Dendritic cell treated with granulocyte-macrophage colony-stimulating factor and Interleukin-4, amounts not matched to agents 40 ng/mL and 50 ng/mL, for 4 days (primary cell): ENCODE data around the gene CCDC50.
A peak's percentile ranks its signal among the peaks of the same experiment; 100 is the strongest.

Experiments used
- H3K27ac Mint-ChIP-seq: one replicate; pipeline ENCODE4 v1.8.0; 2022; ENCODE audit warnings: mild to moderate bottlenecking, mixed read lengths
- H3K27me3 Mint-ChIP-seq: one replicate; pipeline ENCODE4 v1.8.0; 2022; ENCODE audit warnings: mild to moderate bottlenecking, mixed read lengths
- H3K36me3 Mint-ChIP-seq: one replicate; pipeline ENCODE4 v1.8.0; 2022; ENCODE audit warnings: low read depth, mixed read lengths
- H3K4me1 Mint-ChIP-seq: one replicate; pipeline ENCODE4 v1.8.0; 2022; ENCODE audit warnings: low read depth, mixed read lengths
- H3K4me3 Mint-ChIP-seq: one replicate; pipeline ENCODE4 v1.8.0; 2022; ENCODE audit warnings: mild to moderate bottlenecking, moderate library complexity, mixed read lengths
- H3K9me3 Mint-ChIP-seq: one replicate; pipeline ENCODE4 v1.8.0; 2022; ENCODE audit warnings: mixed read lengths
- intact Hi-C: fragments of 100-400 bp; cut with micrococcal nuclease; formaldehyde crosslinking; loops from one replicate; pipeline ENCODE4 v1.15.0; 2022

The CCDC50 gene

DNA sequence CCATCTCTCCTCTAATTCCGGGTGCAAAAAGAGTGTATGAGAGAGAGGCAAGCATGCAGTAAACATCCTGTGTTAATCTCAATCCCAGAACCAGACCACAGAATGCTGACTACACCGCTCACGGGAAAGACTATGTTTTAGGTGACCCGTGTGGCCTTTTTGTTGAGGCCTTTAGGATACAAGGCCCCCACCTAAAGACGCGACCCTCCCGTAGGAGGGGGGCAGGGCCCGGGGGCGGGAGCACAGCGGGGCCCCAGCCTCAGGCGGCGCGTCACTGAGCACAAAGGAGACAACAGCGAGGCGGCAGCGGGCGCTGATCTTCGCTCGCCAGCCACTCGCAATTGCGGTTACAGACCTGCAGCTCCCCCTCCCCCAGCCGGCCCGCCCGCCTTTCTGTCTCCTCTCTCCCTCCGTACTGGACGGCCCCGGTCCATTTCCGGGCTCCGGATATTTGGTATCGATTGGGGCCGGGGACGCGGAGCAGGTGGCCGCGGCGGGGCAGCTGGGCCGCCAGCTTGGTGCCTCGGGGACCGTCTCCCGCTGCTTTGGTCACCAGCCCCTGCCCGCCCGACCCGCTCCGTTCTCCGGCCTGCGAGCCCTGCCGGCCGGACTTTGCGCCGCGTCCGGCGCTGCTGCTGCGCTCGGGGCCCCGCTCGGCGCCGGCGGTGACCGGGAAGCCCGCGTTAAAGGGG lies at the start of gene CCDC50:
CCDC50 (plus strand) TSS at position 433 of the 692 bp plus-strand sequence. CDS start 281 bp downstream, outside the sequence.
- no peaks in the 10 kb centered on the region for H3K9me3 Mint-ChIP-seq
- H3K4me1 Mint-ChIP-seq, result peaks cover 29% of the 10 kb centered on the region
- intact Hi-C loops, result no loop called here
- peak within 1 kb of the TSS; percentile 79 for H3K4me3 Mint-ChIP-seq
- peaks cover 17% of the 10 kb centered on the region for H3K27me3 Mint-ChIP-seq
- H3K27ac Mint-ChIP-seq, result peak within 1 kb of the TSS; percentile 82
- H3K36me3 Mint-ChIP-seq, result peaks cover 7% of the 10 kb centered on the region

- Mint-ChIP-seq H3K4me3 (no peak overlapping the region), H3K4me1 (no peaks in the 10 kb centered on the region)
These were observed 49.1 kb upstream of the CCDC50 start for GRCh38 chr3:191280111-191280510.

GRCh38 chr3:191280882-191281281 lies 48.3 kb upstream of the CCDC50 start:
- Mint-ChIP-seq H3K36me3 (no peaks in the 10 kb centered on the region), H3K27ac (no peak overlapping the region), H3K9me3 (no peaks in the 10 kb centered on the region), H3K4me1 (no peaks in the 10 kb centered on the region), H3K4me3 (no peak overlapping the region), H3K27me3 (peaks cover 3% of the 10 kb centered on the region)
- intact Hi-C loops, result loop anchor here (5.0 kb wide), 1 partner anchor 34 kb away; no protein-coding TSS in a partner anchor

More at GRCh38 chr3:191280111-191280510, 49.1 kb upstream of the CCDC50 start:
- H3K9me3 Mint-ChIP-seq, result no peaks in the 10 kb centered on the region
- H3K27me3 Mint-ChIP-seq, result peaks cover 2% of the 10 kb centered on the region
- intact Hi-C loops, result loop anchor here (5.0 kb wide), 1 partner anchor 33 kb away; no protein-coding TSS in a partner anchor
- no peak overlapping the region for H3K27ac Mint-ChIP-seq
- H3K36me3 Mint-ChIP-seq, result no peaks in the 10 kb centered on the region

DNA sequence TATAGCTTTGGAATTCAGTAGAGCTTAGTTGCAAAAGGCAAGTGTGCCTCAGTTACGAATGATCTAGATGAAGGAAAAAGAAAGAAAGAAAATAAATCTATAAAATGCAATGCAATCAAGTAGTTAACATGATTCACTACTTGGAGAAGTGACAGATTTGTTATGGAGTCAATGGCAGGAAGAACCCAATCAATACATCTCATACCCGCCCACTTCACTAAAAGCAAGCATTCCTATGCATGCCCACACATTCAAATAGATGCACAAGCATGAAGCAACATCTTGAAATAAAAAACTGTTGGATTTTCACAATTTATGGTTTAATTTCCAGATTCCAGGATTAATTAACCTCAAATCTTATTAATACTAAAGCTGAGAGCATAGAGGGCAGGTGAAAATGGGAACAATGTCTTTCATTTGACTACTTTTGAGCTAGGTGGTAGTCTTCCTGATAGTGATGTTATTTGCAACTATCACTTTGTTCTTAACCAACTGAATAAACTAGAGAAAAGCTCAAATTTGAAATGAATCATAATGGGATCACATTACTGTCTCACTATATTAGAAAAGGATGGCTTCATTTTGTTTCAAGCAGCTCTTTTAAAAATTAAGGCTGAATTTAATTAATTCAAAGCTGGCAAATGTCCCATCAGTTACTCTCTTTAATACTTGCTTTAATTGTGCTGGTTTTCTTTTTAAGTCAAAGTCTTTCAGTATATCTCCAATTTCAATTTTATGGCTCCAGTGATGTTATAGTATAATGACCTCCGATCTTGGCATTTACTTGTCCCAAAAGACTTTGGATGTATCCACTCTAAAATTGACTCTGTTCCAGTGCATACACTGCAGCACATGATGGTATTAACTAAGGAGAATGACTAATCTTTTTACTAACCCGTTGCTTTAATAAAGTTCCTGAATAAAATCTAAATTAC lies 46.7 kb upstream of the CCDC50 start:
- H3K4me3 Mint-ChIP-seq, result no peak overlapping the region
- H3K27me3 Mint-ChIP-seq, result peaks cover 5% of the 10 kb centered on the region
- H3K9me3 Mint-ChIP-seq, result no peaks in the 10 kb centered on the region
- intact Hi-C loops, result loop anchor here (5.0 kb wide), 1 partner anchor 35 kb away; no protein-coding TSS in a partner anchor
- H3K36me3 Mint-ChIP-seq, result no peaks in the 10 kb centered on the region
- no peaks in the 10 kb centered on the region for H3K4me1 Mint-ChIP-seq
- H3K27ac Mint-ChIP-seq, result no peak overlapping the region

- no peak overlapping the region for H3K27ac Mint-ChIP-seq
- peaks cover 5% of the 10 kb centered on the region for H3K27me3 Mint-ChIP-seq
- no peaks in the 10 kb centered on the region for H3K4me1 Mint-ChIP-seq
- H3K9me3 Mint-ChIP-seq, result no peaks in the 10 kb centered on the region
- no peaks in the 10 kb centered on the region for H3K36me3 Mint-ChIP-seq
- H3K4me3 Mint-ChIP-seq, result no peak overlapping the region
- intact Hi-C loops, result loop anchor here (5.0 kb wide), 1 partner anchor 36 kb away; no protein-coding TSS in a partner anchor
These were observed 45.8 kb upstream of the CCDC50 start for GRCh38 chr3:191283400-191283799.

- Mint-ChIP-seq H3K9me3 (no peaks in the 10 kb centered on the region), H3K27me3 (peaks cover 5% of the 10 kb centered on the region), H3K4me1 (peaks cover 5% of the 10 kb centered on the region), H3K36me3 (no peaks in the 10 kb centered on the region), H3K4me3 (no peak overlapping the region), H3K27ac (no peak overlapping the region)
- intact Hi-C loops, result no loop called here
These were observed 38.7 kb upstream of the CCDC50 start for GRCh38 chr3:191290311-191291025.

GRCh38 chr3:191292243-191293015 lies 36.8 kb upstream of the CCDC50 start:
- H3K9me3 Mint-ChIP-seq, result no peaks in the 10 kb centered on the region
- H3K27me3 Mint-ChIP-seq, result no peaks in the 10 kb centered on the region
- H3K27ac Mint-ChIP-seq, result no peak overlapping the region
- peaks cover 5% of the 10 kb centered on the region for H3K4me1 Mint-ChIP-seq
- no peak overlapping the region for H3K4me3 Mint-ChIP-seq
- no peaks in the 10 kb centered on the region for H3K36me3 Mint-ChIP-seq
- intact Hi-C loops, result no loop called here

DNA sequence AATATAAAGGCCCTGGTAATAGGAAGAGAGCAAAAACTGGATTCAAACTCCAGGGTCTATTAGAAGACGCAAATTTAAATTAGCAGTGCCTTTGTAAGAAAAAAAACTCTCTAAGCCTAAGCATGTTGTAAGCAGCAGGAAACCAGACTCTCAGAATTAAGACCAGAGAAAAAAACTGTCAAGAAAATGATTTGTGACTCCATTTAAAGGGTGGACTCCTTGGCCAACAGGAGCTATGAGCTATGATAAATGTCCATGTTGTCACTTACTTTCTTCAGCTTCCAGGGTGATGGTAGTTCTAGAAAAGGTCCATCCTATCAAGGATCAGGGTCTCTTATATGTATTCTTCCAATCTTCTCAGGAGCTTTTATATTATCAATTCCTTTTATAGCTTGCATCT lies 34.9 kb upstream of the CCDC50 start:
- Mint-ChIP-seq H3K9me3 (no peaks in the 10 kb centered on the region), H3K4me1 (peaks cover 15% of the 10 kb centered on the region), H3K27ac (no peak overlapping the region), H3K27me3 (no peaks in the 10 kb centered on the region), H3K36me3 (no peaks in the 10 kb centered on the region), H3K4me3 (no peak overlapping the region)
- intact Hi-C loops, result no loop called here

GRCh38 chr3:191296041-191296541 lies 33.1 kb upstream of the CCDC50 start:
- H3K4me1 Mint-ChIP-seq, result peaks cover 30% of the 10 kb centered on the region

DNA sequence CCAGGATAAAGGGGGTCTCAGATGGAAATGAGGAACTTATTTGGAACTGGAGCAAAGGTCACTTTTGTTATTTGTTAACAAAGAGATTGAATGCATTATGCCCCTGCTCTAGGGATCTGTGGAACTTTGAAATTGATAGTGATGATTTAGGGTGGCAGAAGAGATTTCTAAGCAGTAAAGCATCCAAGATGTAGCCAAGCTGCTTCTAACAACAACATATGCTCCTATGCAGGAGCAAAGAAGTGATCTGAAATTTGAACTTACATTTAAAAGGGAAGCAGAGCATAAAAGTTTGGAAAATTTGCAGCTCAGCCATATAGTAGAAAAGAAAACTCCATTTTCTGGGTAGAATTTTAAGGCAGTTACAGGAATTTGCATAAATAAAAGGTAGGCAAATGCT lies 30.3 kb upstream of the CCDC50 start:
- intact Hi-C loops, result no loop called here
- Mint-ChIP-seq H3K4me1 (peaks cover 25% of the 10 kb centered on the region), H3K9me3 (no peaks in the 10 kb centered on the region), H3K4me3 (no peak overlapping the region), H3K27me3 (no peaks in the 10 kb centered on the region), H3K36me3 (no peaks in the 10 kb centered on the region), H3K27ac (no peak overlapping the region)

More at GRCh38 chr3:191296041-191296541, 33.1 kb upstream of the CCDC50 start:
- Mint-ChIP-seq H3K27me3 (no peaks in the 10 kb centered on the region), H3K4me3 (no peak overlapping the region), H3K9me3 (no peaks in the 10 kb centered on the region), H3K36me3 (no peaks in the 10 kb centered on the region), H3K27ac (no peak overlapping the region)
- intact Hi-C loops, result no loop called here

DNA sequence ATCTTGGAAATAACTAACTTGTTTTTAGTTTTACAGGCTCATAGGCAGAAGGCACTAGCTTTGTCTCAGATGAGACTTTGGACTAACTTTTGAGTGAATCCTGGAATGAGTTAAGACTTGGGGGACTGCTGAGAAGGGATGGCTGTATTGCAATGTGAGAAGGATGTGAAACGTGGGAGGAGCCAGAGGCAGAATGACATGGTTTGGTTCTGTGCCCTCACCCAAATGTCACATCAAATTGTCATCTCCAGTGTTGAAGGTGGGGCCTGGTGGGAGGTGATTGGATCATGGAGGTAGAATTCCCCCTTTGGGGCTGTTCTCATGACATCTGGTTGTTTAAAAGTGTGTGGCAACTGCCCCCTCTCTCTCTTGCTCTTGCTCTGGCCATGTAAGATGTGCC lies 28.8 kb upstream of the CCDC50 start:
- no peak overlapping the region for H3K4me3 Mint-ChIP-seq
- no peaks in the 10 kb centered on the region for H3K27me3 Mint-ChIP-seq
- intact Hi-C loops, result no loop called here
- peaks cover 25% of the 10 kb centered on the region for H3K4me1 Mint-ChIP-seq
- no peaks in the 10 kb centered on the region for H3K36me3 Mint-ChIP-seq
- H3K27ac Mint-ChIP-seq, result no peak overlapping the region
- no peaks in the 10 kb centered on the region for H3K9me3 Mint-ChIP-seq

GRCh38 chr3:191301017-191301416 lies 28.2 kb upstream of the CCDC50 start:
- no peaks in the 10 kb centered on the region for H3K9me3 Mint-ChIP-seq
- H3K4me1 Mint-ChIP-seq, result peaks cover 25% of the 10 kb centered on the region
- no peak overlapping the region for H3K4me3 Mint-ChIP-seq
- no peaks in the 10 kb centered on the region for H3K36me3 Mint-ChIP-seq
- no peak overlapping the region for H3K27ac Mint-ChIP-seq
- no peaks in the 10 kb centered on the region for H3K27me3 Mint-ChIP-seq
- intact Hi-C loops, result no loop called here
